ENCODE data around the gene E2F7. TPM values are rescaled to one million over a fixed set of nuclear protein-coding genes. Genes with fewer than 3 reads are reported as not detected.

E2F7 gene
- total and polyA plus RNA-seq, 2 experiments from 2014 or later, result 31.8 to 40.3 TPM

GRCh38 chr12:77078231-77078630, 12.9 kb upstream of the E2F7 start:
- no peak overlapping the region for H3K4me3 ChIP-seq
- Mint-ChIP-seq H3K36me3 (ENCODE audit: low read depth) (no peaks in the 10 kb centered on the region), H3K4me1 (peaks cover 4% of the 10 kb centered on the region; the same call in 1 of the 3 replicates), H3K9me3 (peaks cover 3% of the 10 kb centered on the region; the same call in 1 of the 3 replicates), H3K27ac (no peak overlapping the region), H3K4me3 (no peak overlapping the region), H3K27me3 (ENCODE audit: insufficient read depth, low read depth, poor library complexity) (no peaks in the 10 kb centered on the region)
- no peaks in the 10 kb centered on the region for H3F3A ChIP-seq (replicated peaks; ENCODE audit: low read depth)
- ATAC-seq (no peak), DNase-seq (ENCODE audit: low spot score) (no peak)
- no peaks in the 10 kb centered on the region for H4K20me1 ChIP-seq (replicated peaks; ENCODE audit: insufficient read depth)
- H3K27ac ChIP-seq (ENCODE audit: low read depth), result no peak overlapping the region
- no peak overlapping the region for H3K4me2 ChIP-seq
- H3K79me2 ChIP-seq (replicated peaks; ENCODE audit: insufficient read depth), result no peaks in the 10 kb centered on the region
- H2AFZ ChIP-seq, result no peak overlapping the region
- no peaks in the 10 kb centered on the region for H3K27me3 ChIP-seq (ENCODE audit: insufficient read depth)
- TF ChIP-seq POLR2AphosphoS5 (IDR thresholded peaks at IDR 0.05; ENCODE audit: low read depth) (no peak), ETS1 (IDR thresholded peaks at IDR 0.05) (no peak), ZNF114 (CRISPR knock-in tag; IDR thresholded peaks at IDR 0.05) (no peak), CTCF (conservative IDR thresholded peaks at IDR 0.05; ENCODE audit: low read depth in 2 of 2) (no peak)
- H3K4me1 ChIP-seq (ENCODE audit: insufficient read depth), result no peaks in the 10 kb centered on the region
- no peaks in the 10 kb centered on the region for H3K36me3 ChIP-seq (ENCODE audit: insufficient read depth)
- 0 out of 2 replicates have a peak, but pooled peaks cover 3% of the 10 kb centered on the region for H3K9me2 ChIP-seq (ENCODE audit: insufficient read depth)

- DNase-seq (ENCODE audit: low spot score) (no peak), ATAC-seq (no peak)
- Histone ChIP-seq H3K9me2 (ENCODE audit: insufficient read depth) (0 out of 2 replicates have a peak, but pooled peaks cover 3% of the 10 kb centered on the region), H3K27me3 (ENCODE audit: insufficient read depth) (no peaks in the 10 kb centered on the region), H3K4me1 (ENCODE audit: insufficient read depth) (no peaks in the 10 kb centered on the region), H3K4me2 (no peak overlapping the region), H4K20me1 (replicated peaks; ENCODE audit: insufficient read depth) (no peaks in the 10 kb centered on the region), H2AFZ (peak overlapping the region; percentile 48; the same call in 1 of the 2 replicates), H3K4me3 (no peak overlapping the region), H3K27ac (ENCODE audit: low read depth) (no peak overlapping the region), H3K79me2 (replicated peaks; ENCODE audit: insufficient read depth) (no peaks in the 10 kb centered on the region), H3K36me3 (ENCODE audit: insufficient read depth) (no peaks in the 10 kb centered on the region), H3F3A (replicated peaks; ENCODE audit: low read depth) (no peaks in the 10 kb centered on the region)
- no peaks in the 10 kb centered on the region for H3K36me3 Mint-ChIP-seq (ENCODE audit: low read depth)
- H3K27ac Mint-ChIP-seq, result no peak overlapping the region
- no peak overlapping the region for H3K4me3 Mint-ChIP-seq
- H3K9me3 Mint-ChIP-seq, result peaks cover 3% of the 10 kb centered on the region; the same call in 1 of the 3 replicates
- no peaks in the 10 kb centered on the region for H3K27me3 Mint-ChIP-seq (ENCODE audit: insufficient read depth, low read depth, poor library complexity)
- H3K4me1 Mint-ChIP-seq, result peaks cover 4% of the 10 kb centered on the region; the same call in 1 of the 3 replicates
- TF ChIP-seq ETS1 (IDR thresholded peaks at IDR 0.05) (no peak), EZH2phosphoT487 (IDR thresholded peaks at IDR 0.05; ENCODE audit: unreplicated experiment) (no peak), CTCF (conservative IDR thresholded peaks at IDR 0.05; ENCODE audit: low read depth in 2 of 2) (no peak), ZNF462 (CRISPR knock-in tag; IDR thresholded peaks at IDR 0.05) (no peak), CREB1 (CRISPR knock-in tag; IDR thresholded peaks at IDR 0.05; ENCODE audit: low read depth) (no peak), POLR2AphosphoS5 (IDR thresholded peaks at IDR 0.05; ENCODE audit: low read depth) (no peak), JUNB (IDR thresholded peaks at IDR 0.05; ENCODE audit: unreplicated experiment) (no peak)
Observed at GRCh38 chr12:77076886-77077285, 11.5 kb upstream of the E2F7 start.

Data from GM23338 (cell line).